ENCODE data around the gene MAP3K2. TPM values are rescaled to one million over a fixed set of nuclear protein-coding genes. Genes with fewer than 3 reads are reported as not detected.

The MAP3K2 gene
- total and polyA plus RNA-seq, 2 donors (not counting 3 experiments of a cell fraction or from before 2014, with no cell fraction given) = 3.4 to 25.7 TPM

DNA sequence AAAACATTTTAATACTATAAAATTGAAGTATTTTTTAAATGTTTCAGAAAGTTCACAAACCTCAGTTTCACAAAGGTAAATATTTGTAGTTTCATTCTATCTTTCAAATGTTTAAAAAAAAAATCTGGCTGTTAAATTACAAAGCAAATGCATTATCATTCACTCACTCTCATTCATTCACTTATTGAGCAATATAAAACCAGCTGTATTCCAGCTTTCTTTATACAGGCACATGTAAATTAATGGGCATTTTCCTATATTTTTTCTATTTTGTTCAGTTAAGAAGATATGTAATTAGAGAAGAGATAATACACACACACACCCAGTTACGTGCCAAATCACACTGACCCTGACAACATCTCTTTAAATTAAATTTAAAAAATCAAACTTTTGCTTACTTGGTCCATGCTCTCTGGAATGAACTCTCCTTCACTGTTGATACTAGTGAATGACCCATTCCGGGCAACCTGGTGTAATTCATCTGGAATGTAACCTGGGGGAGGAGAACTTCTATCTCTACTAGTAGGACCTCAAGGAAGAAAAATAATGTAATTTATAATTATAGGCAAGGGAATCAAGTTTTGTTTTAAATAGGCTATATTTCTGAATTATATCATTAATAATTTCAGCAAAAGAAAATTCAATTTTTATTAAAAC is 61.4 kb downstream of the MAP3K2 start:
- BruUV-seq (replicated peaks) = no TSS peak
- dilution Hi-C loops (cut with MboI; ENCODE audit: extremely low pct_ligation_motif_present, low sequenced_read_pairs) (no loop called here), intact Hi-C loops (cut with micrococcal nuclease) (no loop called here)
- no peak for DNase-seq (ENCODE audit: low read depth, low spot score)
- Histone ChIP-seq H3K79me2 (ENCODE audit: control insufficient read depth, insufficient read depth, low read length) (no peaks in the 10 kb centered on the region), H3K27ac (ENCODE audit: insufficient read depth, low read depth, low read length) (no peak overlapping the region), H3K9ac (replicated peaks; ENCODE audit: extremely low read depth, insufficient read depth, low read length) (no peak overlapping the region), H3K36me3 (ENCODE audit: control insufficient read depth in 2 of 2, extremely low read depth in 1 of 2, insufficient read depth in 2 of 2, low read length in 2 of 2) (peaks cover under 1 to 2% of the 10 kb centered on the region in 2 experiments), H2AFZ (ENCODE audit: low read depth, low read length) (no peak overlapping the region), H3K27me3 (ENCODE audit: control insufficient read depth in 2 of 2, insufficient read depth in 2 of 2, low read length in 2 of 2) (no peaks in the 10 kb centered on the region), H4K20me1 (replicated peaks; ENCODE audit: control insufficient read depth, extremely low read depth, insufficient read depth, low read length) (no peaks in the 10 kb centered on the region), H3K4me3 (replicated peaks in 1 of 3; ENCODE audit: insufficient read depth in 1 of 3, low read depth in 1 of 3, low read length in 3 of 3) (no peak overlapping the region), H3K9me1 (replicated peaks; ENCODE audit: control insufficient read depth, extremely low read depth, insufficient read depth, low read length) (no peaks in the 10 kb centered on the region), H3K4me1 (ENCODE audit: control insufficient read depth, extremely low read depth, insufficient read depth, low read length) (no peaks in the 10 kb centered on the region), H3K4me2 (ENCODE audit: insufficient read depth, low read length) (no peak overlapping the region), H3K9me3 (replicated peaks; ENCODE audit: control insufficient read depth, insufficient read depth, low read length) (no peaks in the 10 kb centered on the region)
- TF ChIP-seq, protein P1, sequence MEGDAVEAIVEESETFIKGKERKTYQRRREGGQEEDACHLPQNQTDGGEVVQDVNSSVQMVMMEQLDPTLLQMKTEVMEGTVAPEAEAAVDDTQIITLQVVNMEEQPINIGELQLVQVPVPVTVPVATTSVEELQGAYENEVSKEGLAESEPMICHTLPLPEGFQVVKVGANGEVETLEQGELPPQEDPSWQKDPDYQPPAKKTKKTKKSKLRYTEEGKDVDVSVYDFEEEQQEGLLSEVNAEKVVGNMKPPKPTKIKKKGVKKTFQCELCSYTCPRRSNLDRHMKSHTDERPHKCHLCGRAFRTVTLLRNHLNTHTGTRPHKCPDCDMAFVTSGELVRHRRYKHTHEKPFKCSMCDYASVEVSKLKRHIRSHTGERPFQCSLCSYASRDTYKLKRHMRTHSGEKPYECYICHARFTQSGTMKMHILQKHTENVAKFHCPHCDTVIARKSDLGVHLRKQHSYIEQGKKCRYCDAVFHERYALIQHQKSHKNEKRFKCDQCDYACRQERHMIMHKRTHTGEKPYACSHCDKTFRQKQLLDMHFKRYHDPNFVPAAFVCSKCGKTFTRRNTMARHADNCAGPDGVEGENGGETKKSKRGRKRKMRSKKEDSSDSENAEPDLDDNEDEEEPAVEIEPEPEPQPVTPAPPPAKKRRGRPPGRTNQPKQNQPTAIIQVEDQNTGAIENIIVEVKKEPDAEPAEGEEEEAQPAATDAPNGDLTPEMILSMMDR (IDR thresholded peaks at IDR 0.05; ENCODE audit: extremely low read depth in 1 of 2, insufficient read depth in 1 of 2, low read depth in 1 of 2, low read length in 2 of 2) = no peak
- POLR2A ChIA-PET = no interaction called here
- no peak for FAIRE-seq
- CTCF ChIA-PET = interaction anchor here (0.6 to 4.5 kb wide), 5 partner anchors 8 to 265 kb away, joined by 3 to 37 read pairs (median 3); partner anchors contain the start of gene ERCC3

DNA sequence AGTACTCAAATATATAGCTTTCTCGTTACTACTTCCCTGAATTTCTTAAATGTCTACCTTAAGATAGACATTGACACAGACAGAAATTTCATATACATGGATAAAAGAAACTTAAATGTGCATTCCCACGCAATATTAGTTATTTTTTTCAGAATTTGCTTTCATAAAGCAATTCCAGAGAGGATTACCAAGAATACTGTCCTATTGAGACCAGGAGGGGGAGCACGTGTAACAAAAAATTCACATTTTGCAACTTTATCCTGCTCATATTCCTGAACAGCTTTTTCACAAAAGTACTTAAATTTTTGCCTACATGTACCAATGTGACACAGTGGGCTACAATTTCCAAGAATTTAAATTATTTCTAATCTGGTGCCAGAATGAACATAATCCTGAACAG is 63.1 kb downstream of the MAP3K2 start:
- Histone ChIP-seq H3K9ac (replicated peaks; ENCODE audit: extremely low read depth, insufficient read depth, low read length) (no peak overlapping the region), H3K4me3 (replicated peaks in 1 of 3; ENCODE audit: insufficient read depth in 1 of 3, low read depth in 1 of 3, low read length in 3 of 3) (no peak overlapping the region), H3K9me3 (replicated peaks; ENCODE audit: control insufficient read depth, insufficient read depth, low read length) (no peaks in the 10 kb centered on the region), H3K4me1 (ENCODE audit: control insufficient read depth, extremely low read depth, insufficient read depth, low read length) (no peaks in the 10 kb centered on the region), H3K27ac (ENCODE audit: insufficient read depth, low read depth, low read length) (no peak overlapping the region), H3K4me2 (ENCODE audit: insufficient read depth, low read length) (no peak overlapping the region), H2AFZ (ENCODE audit: low read depth, low read length) (no peak overlapping the region), H4K20me1 (replicated peaks; ENCODE audit: control insufficient read depth, extremely low read depth, insufficient read depth, low read length) (no peaks in the 10 kb centered on the region), H3K79me2 (ENCODE audit: control insufficient read depth, insufficient read depth, low read length) (no peaks in the 10 kb centered on the region), H3K27me3 (ENCODE audit: control insufficient read depth in 2 of 2, insufficient read depth in 2 of 2, low read length in 2 of 2) (no peaks in the 10 kb centered on the region), H3K36me3 (ENCODE audit: control insufficient read depth in 2 of 2, extremely low read depth in 1 of 2, insufficient read depth in 2 of 2, low read length in 2 of 2) (peaks cover 2% of the 10 kb centered on the region in 2 experiments), H3K9me1 (replicated peaks; ENCODE audit: control insufficient read depth, extremely low read depth, insufficient read depth, low read length) (no peaks in the 10 kb centered on the region)
- dilution Hi-C loops (cut with MboI; ENCODE audit: extremely low pct_ligation_motif_present, low sequenced_read_pairs) = no loop called here
- no peak for TF ChIP-seq POLR2A (IDR thresholded peaks at IDR 0.05; ENCODE audit: low read depth, low read length)
- TF ChIP-seq, protein P1 (IDR thresholded peaks at IDR 0.05; ENCODE audit: extremely low read depth in 1 of 2, insufficient read depth in 1 of 2, low read depth in 1 of 2, low read length in 2 of 2) = peak; percentile 38 to 48
- no peak for TF ChIP-seq FOS (IDR thresholded peaks at IDR 0.05; ENCODE audit: borderline replicate concordance, insufficient read depth, low read length)
- TF ChIP-seq, protein P2, sequence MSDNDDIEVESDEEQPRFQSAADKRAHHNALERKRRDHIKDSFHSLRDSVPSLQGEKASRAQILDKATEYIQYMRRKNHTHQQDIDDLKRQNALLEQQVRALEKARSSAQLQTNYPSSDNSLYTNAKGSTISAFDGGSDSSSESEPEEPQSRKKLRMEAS (IDR thresholded peaks at IDR 0.05; ENCODE audit: insufficient read depth, insufficient read length) = no peak
- intact Hi-C loops (cut with micrococcal nuclease) = loop anchor here (1.0 kb wide), 1 partner anchor 155 kb away; no protein-coding TSS in a partner anchor
- BruUV-seq (replicated peaks) = no TSS peak
- DNase-seq (ENCODE audit: low read depth, low spot score) (peak; percentile 66), FAIRE-seq (peak; percentile 48)
- ChIA-PET POLR2A (no interaction called here), CTCF (interaction anchor here (0.7 to 3.3 kb wide), 19 partner anchors 9 to 371 kb away, joined by 3 to 125 read pairs (median 5); partner anchors contain the start of gene LIMS2)
